NCI-H82 (cell line): Measurements from ENCODE around the gene B4GALT4.
"Not testable (repeated sequence)": the region's sequence is repeated elsewhere in the genome, so short reads cannot be mapped to it uniquely, and the experiment has no call there.

Source experiments
- DNase-seq: peaks from one replicate; lab custom pipeline; 2025; lab: John Stamatoyannopoulos, UW

B4GALT4 gene

DNA sequence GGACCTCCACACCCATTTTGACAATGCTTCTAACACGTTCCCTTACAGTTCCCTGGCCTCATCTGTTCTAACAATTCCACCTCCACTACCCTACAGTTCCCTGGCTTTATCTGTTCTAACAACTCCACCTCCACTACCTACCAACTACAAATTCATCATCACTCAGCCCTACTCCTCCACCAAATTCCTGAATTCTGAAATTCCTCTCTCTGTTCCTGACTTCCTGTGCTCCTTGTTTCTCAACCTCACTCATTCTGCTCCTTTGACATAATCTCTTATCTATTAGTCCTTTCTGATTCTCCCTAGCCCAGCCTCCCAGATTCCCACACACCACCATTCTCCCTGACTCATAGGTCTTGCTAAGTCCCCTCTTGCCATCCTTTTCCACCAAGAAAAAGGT, 44.8 kb downstream of the B4GALT4 start:
- DNase-seq: no peak

DNA sequence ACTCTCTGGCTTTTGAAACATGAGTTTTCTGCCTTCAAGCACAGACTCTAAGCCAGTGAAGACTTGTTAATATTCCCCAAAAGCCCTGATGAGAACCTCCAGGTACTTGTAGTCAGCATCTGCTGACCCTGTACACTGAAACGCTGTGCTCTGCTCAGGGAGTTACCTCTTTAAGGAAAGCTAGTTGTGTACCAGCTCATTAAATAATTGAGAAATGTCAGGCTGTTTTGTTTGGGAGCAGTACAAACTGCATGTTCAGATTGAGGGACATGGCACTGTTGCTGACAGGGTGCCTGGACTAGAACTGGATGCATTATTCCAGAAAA, 45.6 kb downstream of the B4GALT4 start:
- DNase-seq: no peak

GRCh38 chr3:119194237-119195150, 46.2 kb downstream of the B4GALT4 start:
- no peak for DNase-seq

GRCh38 chr3:119191800-119192199, 48.9 kb downstream of the B4GALT4 start:
- no peak for DNase-seq

DNA sequence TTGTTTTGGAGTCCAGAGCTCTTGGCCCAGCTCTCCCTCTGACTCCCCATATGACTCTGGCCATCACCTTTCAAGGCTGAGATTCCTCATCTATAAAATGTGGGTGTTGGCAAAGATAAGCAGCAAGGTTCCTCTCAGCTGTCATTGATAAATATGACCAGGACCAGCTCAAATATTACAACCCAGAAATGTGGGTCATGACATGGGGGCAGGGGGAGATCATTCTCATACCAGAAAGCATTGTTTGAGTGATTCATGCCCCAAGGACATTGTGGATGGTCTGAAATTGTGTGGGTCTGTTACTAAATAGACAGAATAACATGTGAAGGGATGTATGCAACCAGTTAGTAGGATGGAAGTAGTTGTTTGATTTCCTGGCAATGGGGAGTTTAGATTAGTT, 53.4 kb downstream of the B4GALT4 start:
- no peak for DNase-seq

- DNase-seq: no peak
Measured at GRCh38 chr3:119184796-119185570, 55.7 kb downstream of the B4GALT4 start.

- no peak for DNase-seq
Measured at GRCh38 chr3:119184111-119184510, 56.6 kb downstream of the B4GALT4 start.

DNA sequence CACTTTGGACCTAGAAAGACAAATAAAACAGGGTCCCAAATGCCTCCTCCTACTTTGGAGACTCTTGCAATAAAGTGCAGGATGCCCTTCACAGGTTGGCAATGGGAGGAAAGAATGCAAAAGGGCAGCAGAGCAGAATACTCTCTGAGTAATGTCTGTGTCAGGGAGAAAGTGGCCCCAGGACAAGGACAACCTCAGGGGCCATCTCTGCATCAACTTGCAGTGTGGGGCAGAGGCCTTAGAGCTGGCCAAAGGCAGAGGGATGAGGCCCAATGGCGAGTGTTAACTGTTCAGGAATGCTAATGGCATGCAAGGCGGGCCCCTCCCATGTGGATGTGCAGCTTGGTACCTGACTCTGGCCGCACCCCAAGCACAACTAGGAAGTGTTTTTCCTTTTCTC, 58.9 kb downstream of the B4GALT4 start:
- no peak for DNase-seq

DNA sequence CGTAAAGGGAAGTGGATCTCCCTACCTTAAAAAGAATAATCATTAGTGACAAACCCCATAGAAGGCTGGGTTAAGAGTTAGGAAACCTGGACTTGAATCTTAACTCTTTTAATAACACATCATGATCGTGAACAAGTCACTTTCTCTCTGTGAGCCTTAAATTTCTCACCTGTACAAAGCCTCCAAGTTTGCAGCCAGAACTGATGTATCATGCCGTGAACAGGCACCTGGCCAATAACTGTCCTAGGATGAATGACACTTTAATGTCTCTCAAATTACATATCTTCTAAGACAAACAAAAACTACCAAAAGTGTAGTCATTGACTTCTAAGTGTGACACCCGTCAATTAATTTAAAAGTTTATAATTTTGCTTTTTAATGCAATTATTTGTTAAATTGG, 63.4 kb downstream of the B4GALT4 start:
- no peak for DNase-seq

GRCh38 chr3:119176778-119177177, 63.9 kb downstream of the B4GALT4 start:
- DNase-seq: no peak

GRCh38 chr3:119175872-119176756, 64.6 kb downstream of the B4GALT4 start:
- DNase-seq: peak; percentile 10

GRCh38 chr3:119173325-119173724, 67.4 kb downstream of the B4GALT4 start, which contains the start of gene UPK1B:
Gene UPK1B (plus strand): TSS chr3:119173598. CDS start chr3:119186742, 13,144 bp downstream.
- DNase-seq: peak; percentile 35

DNA sequence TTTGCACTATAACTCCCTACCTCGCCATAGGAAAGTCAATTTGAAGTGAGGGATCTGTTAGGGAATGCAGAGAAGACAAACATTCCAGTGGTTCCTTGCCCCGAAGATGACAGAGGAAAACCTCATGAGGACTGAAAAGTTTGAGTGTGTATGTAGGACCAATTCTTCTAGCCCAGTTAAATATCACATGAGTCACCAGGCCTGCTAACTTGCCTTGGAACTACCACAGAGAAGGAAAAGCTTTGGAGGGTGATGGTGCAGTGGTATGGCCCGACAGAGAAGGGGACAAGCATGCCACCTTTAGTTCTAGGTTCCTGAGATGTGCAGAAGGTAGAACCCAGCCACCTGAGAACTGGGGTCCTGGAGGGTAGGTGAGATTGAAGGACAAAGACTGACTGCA, 69.9 kb downstream of the B4GALT4 start:
- no peak for DNase-seq

GRCh38 chr3:119164745-119165144, 75.9 kb downstream of the B4GALT4 start:
- not testable (repeated sequence) for DNase-seq
